Skeletal muscle tissue (tissue), 4 donors: ENCODE results near the gene THOP1. TPM values are rescaled to one million over a fixed set of nuclear protein-coding genes. Genes with fewer than 3 reads are reported as not detected.

Experiments
- H3K27ac ChIP-seq: one replicate; pipeline ENCODE4 v1.7.0; 2013; ENCODE audit warnings: mild to moderate bottlenecking, low read depth, low read length, inconsistent platforms
- H3K27me3 ChIP-seq, 3 donors: one replicate each; pipeline ENCODE4 v1.7.0; 2013; ENCODE audit warnings: low read length in 3 of 3; ENCODE audit not compliant: control insufficient read depth in 3 of 3, insufficient read depth in 3 of 3
- H3K36me3 ChIP-seq, 3 donors: one replicate each; pipeline ENCODE4 v1.7.0; 2013; ENCODE audit warnings: low read length in 3 of 3; ENCODE audit not compliant: control insufficient read depth in 3 of 3, insufficient read depth in 3 of 3
- H3K4me1 ChIP-seq, 3 donors: one replicate each; pipeline ENCODE4 v1.7.0; 2013; ENCODE audit warnings: low read length in 3 of 3, mild to moderate bottlenecking in 3 of 3; ENCODE audit not compliant: control insufficient read depth in 3 of 3, insufficient read depth in 3 of 3
- H3K4me3 ChIP-seq, 3 donors: one replicate each; pipeline ENCODE4 v1.7.0; 2013; ENCODE audit warnings: low read length in 3 of 3
- H3K9ac ChIP-seq, 3 donors: one replicate each; pipeline ENCODE4 v1.7.0; 2013; ENCODE audit warnings: low read length in 3 of 3, mild to moderate bottlenecking in 3 of 3, moderate library complexity in 2 of 3, low read depth in 1 of 3
- H3K9me3 ChIP-seq, 3 donors: one replicate each; pipeline ENCODE4 v1.7.0; 2013; ENCODE audit warnings: low read length in 3 of 3; ENCODE audit not compliant: control insufficient read depth in 3 of 3
- total RNA-seq: library from RNA; depleted of rRNA; stranded (reverse); fragments of >200 nt; gene quantifications from one replicate; pipeline ENCODE4 v1.2.3, GENCODE V29; 2014
- donor health status: Osteomylitis.

THOP1 gene
- total RNA-seq, 1 donor from 2014 or later, result 34.4 TPM

DNA sequence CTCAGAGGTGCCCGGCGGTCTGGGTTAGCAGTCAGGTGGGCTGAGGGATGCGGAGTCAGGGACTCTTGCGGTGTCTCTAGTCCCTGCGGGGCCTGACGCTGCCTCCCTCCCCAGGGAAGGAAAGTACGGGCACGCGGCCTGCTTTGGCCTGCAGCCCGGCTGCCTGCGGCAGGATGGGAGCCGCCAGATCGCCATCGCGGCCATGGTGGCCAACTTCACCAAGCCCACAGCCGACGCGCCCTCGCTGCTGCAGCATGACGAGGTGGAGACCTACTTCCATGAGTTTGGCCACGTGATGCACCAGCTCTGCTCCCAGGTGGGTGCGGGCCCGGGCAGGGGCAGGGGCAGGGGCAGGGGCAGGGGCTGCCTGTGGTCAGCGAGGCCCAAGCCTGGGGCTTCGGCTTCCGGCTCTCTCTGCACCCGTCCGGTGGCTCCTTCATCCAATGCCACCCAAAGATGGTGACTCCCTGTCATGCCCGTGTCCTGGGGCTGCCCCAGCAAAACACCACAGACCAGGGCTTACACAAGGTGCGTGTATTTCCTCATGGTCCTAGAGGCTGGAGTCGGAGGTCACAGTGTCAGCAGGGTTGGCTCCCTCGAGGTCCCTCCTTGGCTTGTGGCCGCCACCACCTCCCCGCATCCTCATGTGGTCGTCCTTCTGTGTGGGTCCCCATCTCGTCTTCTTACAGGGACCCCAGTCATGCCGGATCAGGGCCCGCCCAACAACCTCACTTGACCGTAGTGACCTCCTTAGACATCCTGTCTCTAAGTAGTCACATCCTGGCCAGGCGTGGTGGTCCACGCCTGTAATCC lies 23.0 kb downstream of the THOP1 start:
- Histone ChIP-seq H3K4me1 (peaks cover 0 to 9% (median 3%) of the 10 kb centered on the region in 3 donors), H3K9ac (no peak overlapping the region), H3K27me3 (no peaks in the 10 kb centered on the region), H3K27ac (no peak overlapping the region), H3K36me3 (peaks cover 21 to 44% (median 37%) of the 10 kb centered on the region in 3 donors), H3K9me3 (no peaks in the 10 kb centered on the region), H3K4me3 (no peak overlapping the region)

- H3K9ac ChIP-seq, result no peak overlapping the region
- no peak overlapping the region for H3K27ac ChIP-seq
- H3K4me1 ChIP-seq, result peaks cover 0 to 9% (median 3%) of the 10 kb centered on the region in 3 donors
- peaks cover 21 to 44% (median 37%) of the 10 kb centered on the region in 3 donors for H3K36me3 ChIP-seq
- no peak overlapping the region for H3K4me3 ChIP-seq
- no peaks in the 10 kb centered on the region for H3K27me3 ChIP-seq
- no peaks in the 10 kb centered on the region for H3K9me3 ChIP-seq
Measured at GRCh38 chr19:2809387-2810140, 24.3 kb downstream of the THOP1 start.

DNA sequence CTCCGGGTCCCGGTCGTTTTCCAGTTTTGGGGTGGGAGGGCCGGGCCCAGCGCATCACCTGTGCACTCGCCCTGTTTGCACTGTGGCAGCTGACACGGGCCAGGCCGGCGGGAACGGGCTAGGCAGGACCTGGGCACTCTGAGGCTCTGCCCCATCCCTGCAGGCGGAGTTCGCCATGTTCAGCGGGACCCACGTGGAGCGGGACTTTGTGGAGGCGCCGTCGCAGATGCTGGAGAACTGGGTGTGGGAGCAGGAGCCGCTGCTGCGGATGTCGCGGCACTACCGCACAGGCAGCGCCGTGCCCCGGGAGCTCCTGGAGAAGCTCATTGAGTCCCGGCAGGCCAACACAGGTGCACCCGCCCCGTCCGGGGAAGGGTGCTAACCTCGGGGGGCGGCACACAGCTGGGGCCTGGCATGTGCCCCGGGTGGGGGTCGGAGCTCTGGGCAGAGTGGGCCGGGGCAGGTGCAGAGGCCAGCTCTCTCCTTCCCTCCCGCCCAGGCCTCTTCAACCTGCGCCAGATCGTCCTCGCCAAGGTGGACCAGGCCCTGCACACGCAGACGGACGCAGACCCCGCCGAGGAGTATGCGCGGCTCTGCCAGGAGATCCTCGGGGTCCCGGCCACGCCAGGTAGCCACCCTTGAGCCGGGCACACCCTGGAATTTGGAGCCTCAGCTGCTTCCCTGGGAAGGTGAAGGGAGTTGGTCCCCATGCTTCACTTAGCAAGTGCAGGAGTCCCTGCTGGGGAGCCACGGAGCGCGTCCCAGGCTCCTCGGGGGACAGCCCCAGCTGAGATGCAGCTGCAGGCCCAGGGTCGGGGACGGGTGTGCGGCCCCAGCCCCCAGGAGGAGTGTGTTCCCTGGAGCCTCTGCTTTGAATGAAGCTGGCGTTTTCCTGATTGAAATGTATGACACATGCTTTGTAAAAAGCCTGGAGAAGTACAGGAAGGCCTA lies 25.1 kb downstream of the THOP1 start:
- Histone ChIP-seq H3K27me3 (no peaks in the 10 kb centered on the region), H3K9ac (no peak overlapping the region), H3K36me3 (peaks cover 21 to 39% (median 31%) of the 10 kb centered on the region in 3 donors), H3K27ac (no peak overlapping the region), H3K4me1 (peaks cover 0 to 9% (median 3%) of the 10 kb centered on the region in 3 donors), H3K4me3 (no peak overlapping the region), H3K9me3 (no peaks in the 10 kb centered on the region)

GRCh38 chr19:2811221-2811722 lies 26.0 kb downstream of the THOP1 start:
- no peak overlapping the region for H3K4me3 ChIP-seq
- no peak overlapping the region for H3K27ac ChIP-seq
- no peak overlapping the region for H3K9ac ChIP-seq
- peaks cover 0 to 9% (median 3%) of the 10 kb centered on the region in 3 donors for H3K4me1 ChIP-seq
- H3K9me3 ChIP-seq, result no peaks in the 10 kb centered on the region
- H3K27me3 ChIP-seq, result no peaks in the 10 kb centered on the region
- H3K36me3 ChIP-seq, result peaks cover 21 to 34% (median 28%) of the 10 kb centered on the region in 3 donors

- no peak overlapping the region for H3K4me3 ChIP-seq
- peaks cover 0 to 9% (median 3%) of the 10 kb centered on the region in 3 donors for H3K4me1 ChIP-seq
- H3K9ac ChIP-seq, result peak overlapping the region in 1 of 3 donors; percentile 40
- H3K27me3 ChIP-seq, result no peaks in the 10 kb centered on the region
- H3K27ac ChIP-seq, result no peak overlapping the region
- no peaks in the 10 kb centered on the region for H3K9me3 ChIP-seq
- H3K36me3 ChIP-seq, result peaks cover 21 to 32% (median 24%) of the 10 kb centered on the region in 3 donors
Measured at GRCh38 chr19:2811735-2812413, 26.6 kb downstream of the THOP1 start.

GRCh38 chr19:2812414-2813234 lies 27.3 kb downstream of the THOP1 start:
- H3K4me3 ChIP-seq, result no peak overlapping the region
- H3K4me1 ChIP-seq, result peaks cover 0 to 9% (median 3%) of the 10 kb centered on the region in 3 donors
- peak overlapping the region in 1 of 3 donors; percentile 40 for H3K9ac ChIP-seq
- no peaks in the 10 kb centered on the region for H3K9me3 ChIP-seq
- H3K27me3 ChIP-seq, result no peaks in the 10 kb centered on the region
- H3K27ac ChIP-seq, result no peak overlapping the region
- peaks cover 18 to 27% (median 21%) of the 10 kb centered on the region in 3 donors for H3K36me3 ChIP-seq

GRCh38 chr19:2813235-2814160 lies 28.2 kb downstream of the THOP1 start:
- Histone ChIP-seq H3K4me3 (no peak overlapping the region), H3K4me1 (peaks cover 0 to 9% (median 3%) of the 10 kb centered on the region in 3 donors), H3K27me3 (no peaks in the 10 kb centered on the region), H3K9me3 (no peaks in the 10 kb centered on the region), H3K36me3 (peaks cover 14 to 22% (median 19%) of the 10 kb centered on the region in 3 donors), H3K27ac (no peak overlapping the region), H3K9ac (no peak overlapping the region)

GRCh38 chr19:2814426-2814825 lies 29.1 kb downstream of the THOP1 start:
- Histone ChIP-seq H3K27ac (no peak overlapping the region), H3K36me3 (peaks cover 5 to 13% (median 11%) of the 10 kb centered on the region in 3 donors), H3K4me3 (no peak overlapping the region), H3K9me3 (no peaks in the 10 kb centered on the region), H3K4me1 (peaks cover 0 to 11% (median 3%) of the 10 kb centered on the region in 3 donors), H3K9ac (no peak overlapping the region), H3K27me3 (no peaks in the 10 kb centered on the region)
